NCI-H128 (cell line): ENCODE results near the gene SNRPD3.

Experiments
- DNase-seq: peaks from one replicate; lab custom pipeline; 2025; ENCODE audit not compliant: unreplicated experiment; lab: John Stamatoyannopoulos, UW

The SNRPD3 gene

GRCh38 chr22:24566899-24567511 is 11.2 kb downstream of the SNRPD3 start:
- no peak for DNase-seq

GRCh38 chr22:24567668-24568067 is 11.9 kb downstream of the SNRPD3 start:
- no peak for DNase-seq

- no peak for DNase-seq
Observed at GRCh38 chr22:24571266-24571665, 15.5 kb downstream of the SNRPD3 start.

- DNase-seq = no peak
Observed at GRCh38 chr22:24576778-24577177, 21.0 kb downstream of the SNRPD3 start.

GRCh38 chr22:24578355-24579257 is 22.8 kb downstream of the SNRPD3 start:
- no peak for DNase-seq

GRCh38 chr22:24579258-24579601 is 23.4 kb downstream of the SNRPD3 start:
- DNase-seq = no peak

- DNase-seq = no peak
Observed at GRCh38 chr22:24580276-24580675, 24.5 kb downstream of the SNRPD3 start.

- DNase-seq = no peak
Observed at GRCh38 chr22:24582056-24582814, 26.4 kb downstream of the SNRPD3 start.

GRCh38 chr22:24583221-24584165 is 27.7 kb downstream of the SNRPD3 start:
- peak; percentile 67 for DNase-seq

GRCh38 chr22:24584166-24584790 is 28.5 kb downstream of the SNRPD3 start:
- DNase-seq = no peak

GRCh38 chr22:24584871-24585411 is 29.1 kb downstream of the SNRPD3 start:
- no peak for DNase-seq

GRCh38 chr22:24585461-24585860 is 29.7 kb downstream of the SNRPD3 start:
- no peak for DNase-seq

- DNase-seq = no peak
Observed at GRCh38 chr22:24585927-24586546, 30.2 kb downstream of the SNRPD3 start.

GRCh38 chr22:24587251-24587650 is 31.5 kb downstream of the SNRPD3 start:
- DNase-seq = no peak

GRCh38 chr22:24587948-24588347 is 32.1 kb downstream of the SNRPD3 start:
- no peak for DNase-seq

- no peak for DNase-seq
Observed at GRCh38 chr22:24588381-24588756, 32.6 kb downstream of the SNRPD3 start.

GRCh38 chr22:24588757-24589481 is 33.1 kb downstream of the SNRPD3 start:
- DNase-seq = no peak

GRCh38 chr22:24589518-24590030 is 33.8 kb downstream of the SNRPD3 start:
- no peak for DNase-seq
